ENCODE data around the gene IP6K2. TPM values are rescaled to one million over a fixed set of nuclear protein-coding genes. Genes with fewer than 3 reads are reported as not detected.

The IP6K2 gene
- total and polyA plus RNA-seq, 8 donors: 58.6 to 231 (median 210) TPM

- Histone ChIP-seq H3K9me3 (no peaks in the 10 kb centered on the region), H3K27ac (no peak overlapping the region), H3K4me3 (no peak overlapping the region), H3K4me1 (peaks cover 8 to 25% of the 10 kb centered on the region in 2 donors), H3K36me3 (peaks cover 0 to 45% of the 10 kb centered on the region in 2 donors), H3K27me3 (no peaks in the 10 kb centered on the region)
- TF ChIP-seq CTCF (IDR thresholded peaks at IDR 0.05): no peak
- no peak for DNase-seq
- ATAC-seq: no peak
- intact Hi-C loops (cut with DNase I): no loop called here
Observed at GRCh38 chr3:48681974-48682610, 34.9 kb downstream of the IP6K2 start.

- Histone ChIP-seq H3K36me3 (peaks cover 0 to 44% of the 10 kb centered on the region in 2 donors), H3K27me3 (no peaks in the 10 kb centered on the region), H3K9me3 (no peaks in the 10 kb centered on the region), H3K4me3 (no peak overlapping the region), H3K27ac (no peak overlapping the region), H3K4me1 (peaks cover 8 to 22% of the 10 kb centered on the region in 2 donors)
- DNase-seq: no peak
- ATAC-seq: no peak
- intact Hi-C loops (cut with DNase I): no loop called here
- TF ChIP-seq CTCF (IDR thresholded peaks at IDR 0.05): no peak
Observed at GRCh38 chr3:48681541-48681880, 35.5 kb downstream of the IP6K2 start.

- H3K36me3 ChIP-seq: peaks cover 0 to 48% of the 10 kb centered on the region in 2 donors
- no peak for DNase-seq
- no peak overlapping the region for H3K4me3 ChIP-seq
- H3K27me3 ChIP-seq: no peaks in the 10 kb centered on the region
- H3K27ac ChIP-seq: no peak overlapping the region
- TF ChIP-seq CTCF (IDR thresholded peaks at IDR 0.05): no peak
- no peak for ATAC-seq
- peaks cover 8 to 17% of the 10 kb centered on the region in 2 donors for H3K4me1 ChIP-seq
- H3K9me3 ChIP-seq: no peaks in the 10 kb centered on the region
- intact Hi-C loops (cut with DNase I): no loop called here
Observed at GRCh38 chr3:48680811-48681540, 36.0 kb downstream of the IP6K2 start.

GRCh38 chr3:48679411-48680391 is 37.3 kb downstream of the IP6K2 start:
- peaks cover 0 to 55% of the 10 kb centered on the region in 2 donors for H3K36me3 ChIP-seq
- H3K9me3 ChIP-seq: no peaks in the 10 kb centered on the region
- ATAC-seq (no peak), DNase-seq (no peak)
- H3K4me3 ChIP-seq: no peak overlapping the region
- no peaks in the 10 kb centered on the region for H3K27me3 ChIP-seq
- TF ChIP-seq CTCF (IDR thresholded peaks at IDR 0.05): no peak
- peaks cover 6 to 8% of the 10 kb centered on the region in 2 donors for H3K4me1 ChIP-seq
- intact Hi-C loops (cut with DNase I): no loop called here
- H3K27ac ChIP-seq: no peak overlapping the region
